DOHH2 (cell line): ENCODE results near the gene CUBN.

Experiments
- H3F3A ChIP-seq: fragments of 200-600 bp; sonication (generic), shearing (Covaris generic); 2 replicates; pipeline ENCODE4 v1.6.0; 2016; ENCODE audit warnings: antibody characterized with exemption, mild to moderate bottlenecking; ENCODE audit not compliant: control insufficient read depth, insufficient read depth
- H3K27ac ChIP-seq: fragments of 200-600 bp; sonication (generic); 2 replicates; pipeline ENCODE4 v1.5.1; 2014; ENCODE audit warnings: low read depth, mild to moderate bottlenecking, low read length, moderate library complexity
- H3K27me3 ChIP-seq: fragments of 200-600 bp; sonication (generic); 2 replicates; pipeline ENCODE4 v1.6.1; 2014; ENCODE audit warnings: mild to moderate bottlenecking, low read length, mixed read lengths; ENCODE audit not compliant: control insufficient read depth
- H3K36me3 ChIP-seq: fragments of 200-600 bp; sonication (generic); 2 replicates; pipeline ENCODE4 v1.6.1; 2014; ENCODE audit warnings: mild to moderate bottlenecking, low read length, moderate library complexity, mixed read lengths; ENCODE audit not compliant: control insufficient read depth
- H3K4me1 ChIP-seq: fragments of 200-600 bp; sonication (generic); 2 replicates; pipeline ENCODE4 v1.6.1; 2014; ENCODE audit warnings: mild to moderate bottlenecking, low read length, mixed read lengths; ENCODE audit not compliant: control insufficient read depth
- H3K4me2 ChIP-seq: fragments of 200-600 bp; sonication (generic); 2 replicates; pipeline ENCODE4 v1.6.0; 2014; ENCODE audit warnings: mild to moderate bottlenecking, low read length, moderate library complexity
- H3K4me3 ChIP-seq: fragments of 200-600 bp; sonication (generic); 2 replicates; pipeline ENCODE4 v1.5.1; 2014; ENCODE audit warnings: mild to moderate bottlenecking, low read length, mixed read lengths
- H3K79me2 ChIP-seq: fragments of 200-600 bp; sonication (generic); 2 replicates; pipeline ENCODE4 v1.6.1; 2014; ENCODE audit warnings: mild to moderate bottlenecking, low read length, mixed read lengths; ENCODE audit not compliant: control insufficient read depth
- H3K9me2 ChIP-seq: fragments of 200-600 bp; sonication (generic); replicated peaks from 2 replicates; pipeline ENCODE4 v1.6.1; 2014; ENCODE audit warnings: mild to moderate bottlenecking, low read length, mixed read lengths; ENCODE audit not compliant: control insufficient read depth
- H3K9me3 ChIP-seq: fragments of 200-600 bp; sonication (generic); 2 replicates; pipeline ENCODE4 v1.6.1; 2014; ENCODE audit warnings: antibody characterized with exemption, low read length, mixed read lengths; ENCODE audit not compliant: control insufficient read depth, insufficient read depth
- H4K20me1 ChIP-seq: fragments of 200-600 bp; sonication (generic); 2 replicates; pipeline ENCODE4 v1.6.0; 2014; ENCODE audit warnings: low read depth, mild to moderate bottlenecking, antibody characterized with exemption, low read length, moderate library complexity; ENCODE audit not compliant: control insufficient read depth, insufficient read depth
- EZH2phosphoT487 ChIP-seq: fragments of 200-600 bp; sonication (generic); IDR thresholded peaks from 2 replicates; pipeline ENCODE4 v1.6.1; 2017; ENCODE audit warnings: borderline replicate concordance, mild to moderate bottlenecking, antibody characterized with exemption, low read length, moderate library complexity, mixed read lengths
- TF ChIP-seq, protein P1 (sequence below): fragments of 200-600 bp; sonication (generic); IDR thresholded peaks from one replicate; pipeline ENCODE4 v1.5.1; 2014; ENCODE audit warnings: antibody characterized with exemption, mild to moderate bottlenecking, low read depth, low read length; ENCODE audit not compliant: poor library complexity, severe bottlenecking

Gene CUBN

DNA sequence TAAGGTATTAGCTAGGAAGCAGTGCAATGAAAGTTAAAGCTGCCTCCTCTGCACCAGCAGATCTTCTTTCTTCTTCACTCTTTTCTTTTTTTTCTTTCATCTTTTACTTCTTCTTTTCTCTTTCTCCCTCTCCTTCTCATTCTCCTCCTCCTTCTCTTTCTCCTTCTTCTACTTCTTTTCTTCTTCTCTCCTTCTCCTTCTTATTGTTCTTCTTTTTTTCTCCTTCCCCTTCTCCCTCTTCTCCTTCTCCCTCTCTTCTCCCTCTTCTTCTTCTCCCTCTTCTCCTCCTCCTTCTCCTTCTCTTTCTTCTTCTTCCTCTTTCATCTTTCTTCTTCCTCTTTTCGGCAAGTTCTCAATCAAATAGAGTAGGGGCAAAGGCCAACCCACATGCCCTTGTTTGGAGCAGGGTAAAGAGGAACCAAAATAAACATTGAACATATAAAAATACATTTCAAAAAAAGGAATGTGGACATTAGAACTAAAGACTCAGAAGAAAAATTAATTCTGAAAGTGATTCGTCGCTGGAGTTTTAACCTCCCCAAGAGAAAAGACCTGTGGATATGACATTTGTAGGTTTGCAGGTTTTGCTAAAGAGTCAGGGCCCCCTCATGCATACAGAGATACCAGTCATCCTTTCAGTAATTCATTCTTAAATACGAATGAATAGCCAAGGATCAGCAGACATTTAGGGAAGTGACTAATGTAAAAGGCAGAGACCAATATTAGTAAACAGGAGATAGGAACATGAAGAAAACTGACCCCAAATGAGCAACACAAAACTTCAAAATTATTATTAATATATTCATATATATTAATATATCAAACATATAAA, 219.4 kb downstream of the CUBN start:
- Histone ChIP-seq H3K4me1 (no peaks in the 10 kb centered on the region), H3F3A (no peaks in the 10 kb centered on the region), H3K79me2 (no peaks in the 10 kb centered on the region), H4K20me1 (no peaks in the 10 kb centered on the region), H3K27ac (no peak overlapping the region), H3K9me2 (no peaks in the 10 kb centered on the region), H3K4me3 (no peak overlapping the region), H3K36me3 (no peaks in the 10 kb centered on the region), H3K9me3 (no peaks in the 10 kb centered on the region), H3K27me3 (no peaks in the 10 kb centered on the region), H3K4me2 (no peak overlapping the region)
- no peak for TF ChIP-seq EZH2phosphoT487
- TF ChIP-seq, protein P1, sequence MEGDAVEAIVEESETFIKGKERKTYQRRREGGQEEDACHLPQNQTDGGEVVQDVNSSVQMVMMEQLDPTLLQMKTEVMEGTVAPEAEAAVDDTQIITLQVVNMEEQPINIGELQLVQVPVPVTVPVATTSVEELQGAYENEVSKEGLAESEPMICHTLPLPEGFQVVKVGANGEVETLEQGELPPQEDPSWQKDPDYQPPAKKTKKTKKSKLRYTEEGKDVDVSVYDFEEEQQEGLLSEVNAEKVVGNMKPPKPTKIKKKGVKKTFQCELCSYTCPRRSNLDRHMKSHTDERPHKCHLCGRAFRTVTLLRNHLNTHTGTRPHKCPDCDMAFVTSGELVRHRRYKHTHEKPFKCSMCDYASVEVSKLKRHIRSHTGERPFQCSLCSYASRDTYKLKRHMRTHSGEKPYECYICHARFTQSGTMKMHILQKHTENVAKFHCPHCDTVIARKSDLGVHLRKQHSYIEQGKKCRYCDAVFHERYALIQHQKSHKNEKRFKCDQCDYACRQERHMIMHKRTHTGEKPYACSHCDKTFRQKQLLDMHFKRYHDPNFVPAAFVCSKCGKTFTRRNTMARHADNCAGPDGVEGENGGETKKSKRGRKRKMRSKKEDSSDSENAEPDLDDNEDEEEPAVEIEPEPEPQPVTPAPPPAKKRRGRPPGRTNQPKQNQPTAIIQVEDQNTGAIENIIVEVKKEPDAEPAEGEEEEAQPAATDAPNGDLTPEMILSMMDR, result no peak

DNA sequence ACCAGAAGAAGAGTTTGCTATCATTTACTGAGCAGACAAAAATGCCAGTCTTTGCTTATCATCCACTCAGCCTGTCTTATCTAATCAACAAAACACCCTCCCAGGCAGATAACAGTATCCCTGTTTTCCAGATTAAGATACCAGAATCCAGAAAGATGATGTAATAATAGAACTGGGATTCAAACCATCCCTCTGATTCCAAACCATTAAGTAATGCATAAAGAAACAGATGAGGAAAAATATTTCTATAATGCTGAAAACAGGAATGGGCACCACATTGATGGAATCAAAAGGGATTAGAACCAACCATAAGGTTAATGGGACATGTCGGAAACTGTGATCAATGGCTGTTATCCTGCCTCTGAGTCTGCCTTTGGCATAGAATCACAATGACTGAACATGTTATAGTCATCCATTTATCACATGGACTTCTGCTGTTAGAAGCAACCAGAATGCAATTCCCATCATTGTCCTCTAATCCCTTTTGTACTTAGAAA, 220.3 kb downstream of the CUBN start:
- Histone ChIP-seq H3K36me3 (no peaks in the 10 kb centered on the region), H3K9me3 (no peaks in the 10 kb centered on the region), H3K4me3 (no peak overlapping the region), H4K20me1 (no peaks in the 10 kb centered on the region), H3K79me2 (no peaks in the 10 kb centered on the region), H3K4me2 (no peak overlapping the region), H3K27me3 (no peaks in the 10 kb centered on the region), H3K9me2 (no peaks in the 10 kb centered on the region), H3K4me1 (no peaks in the 10 kb centered on the region), H3K27ac (no peak overlapping the region), H3F3A (no peaks in the 10 kb centered on the region)
- no peak for TF ChIP-seq EZH2phosphoT487
- TF ChIP-seq, protein P1, result no peak

DNA sequence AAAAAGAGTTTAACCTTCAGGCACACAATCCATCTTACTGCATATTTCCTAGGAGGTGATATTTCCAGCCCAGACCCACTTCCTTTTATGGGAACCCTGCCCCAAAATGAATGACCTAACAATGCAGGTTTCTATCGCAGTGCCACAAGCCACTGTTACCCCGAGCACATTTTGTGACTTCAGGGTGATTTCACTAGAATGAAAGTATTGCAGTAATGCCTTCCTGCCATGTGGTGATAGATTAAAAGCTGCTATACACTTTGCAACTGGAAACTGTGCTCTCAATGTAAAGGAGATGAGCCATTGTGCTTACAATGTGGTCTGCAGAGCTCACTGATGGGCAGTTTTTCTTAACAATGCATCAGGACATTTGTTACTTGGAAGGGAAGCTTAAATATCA, 221.9 kb downstream of the CUBN start:
- H3F3A ChIP-seq, result no peaks in the 10 kb centered on the region
- H3K4me2 ChIP-seq, result no peak overlapping the region
- H3K36me3 ChIP-seq, result no peaks in the 10 kb centered on the region
- no peaks in the 10 kb centered on the region for H4K20me1 ChIP-seq
- no peaks in the 10 kb centered on the region for H3K27me3 ChIP-seq
- H3K79me2 ChIP-seq, result no peaks in the 10 kb centered on the region
- H3K27ac ChIP-seq, result no peak overlapping the region
- TF ChIP-seq, protein P1, result no peak
- H3K4me3 ChIP-seq, result no peak overlapping the region
- H3K4me1 ChIP-seq, result no peaks in the 10 kb centered on the region
- no peaks in the 10 kb centered on the region for H3K9me2 ChIP-seq
- no peaks in the 10 kb centered on the region for H3K9me3 ChIP-seq
